ENCODE measurements around the gene PLCL2.
"Not testable (repeated sequence)": the region's sequence is repeated elsewhere in the genome, so short reads cannot be mapped to it uniquely, and the experiment has no call there.

The PLCL2 gene

DNA sequence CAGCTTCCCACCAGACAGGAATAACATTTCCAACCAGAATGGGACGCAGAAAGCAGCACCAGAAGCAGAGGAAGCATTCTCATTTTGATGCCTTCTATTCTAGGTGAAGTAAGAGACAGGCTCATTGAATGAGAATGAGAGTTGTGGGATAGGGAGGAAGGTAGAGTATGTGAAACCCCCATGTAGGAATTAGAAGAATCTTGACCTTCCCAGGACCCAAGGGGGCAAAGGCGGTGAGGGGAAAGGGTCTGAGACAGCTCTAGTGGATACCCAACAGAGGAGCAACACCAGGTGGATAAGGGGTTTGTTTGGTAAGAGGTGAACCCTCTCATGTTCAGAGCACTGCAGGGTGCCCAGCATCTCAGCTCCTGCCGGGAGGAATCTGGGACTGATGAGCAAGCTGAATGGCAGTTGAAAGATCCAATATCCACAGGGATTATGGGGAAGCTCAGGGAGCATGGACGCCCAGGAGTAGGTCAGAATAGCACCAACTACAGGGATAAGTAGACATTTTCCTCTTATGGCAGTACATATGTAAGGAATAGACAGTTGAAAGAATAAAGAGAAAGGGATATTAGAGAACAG lies 77.0 kb downstream of the PLCL2 start:
- DNase-seq (ENCODE audit: low spot score) = no peak

DNA sequence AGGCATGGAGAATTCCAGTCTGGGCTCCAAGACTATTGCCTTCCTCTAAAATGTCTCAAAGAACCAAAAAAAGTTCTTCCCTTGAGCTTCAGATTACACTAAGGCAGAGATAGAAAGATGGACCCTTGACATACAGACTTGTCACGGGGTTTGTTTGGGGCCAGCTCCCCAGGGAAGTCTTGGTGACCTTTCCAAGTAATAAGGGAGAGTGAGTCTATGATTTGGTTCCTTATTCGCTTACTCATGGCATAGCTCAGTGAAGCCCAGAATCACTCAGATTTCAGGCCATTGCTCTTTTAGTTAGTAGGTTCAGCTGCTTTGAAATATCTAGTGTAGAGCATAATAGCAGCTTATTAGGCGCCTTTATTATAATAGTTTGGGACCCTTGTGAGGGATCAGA lies 90.3 kb downstream of the PLCL2 start:
- DNase-seq (ENCODE audit: low spot score) = no peak

DNA sequence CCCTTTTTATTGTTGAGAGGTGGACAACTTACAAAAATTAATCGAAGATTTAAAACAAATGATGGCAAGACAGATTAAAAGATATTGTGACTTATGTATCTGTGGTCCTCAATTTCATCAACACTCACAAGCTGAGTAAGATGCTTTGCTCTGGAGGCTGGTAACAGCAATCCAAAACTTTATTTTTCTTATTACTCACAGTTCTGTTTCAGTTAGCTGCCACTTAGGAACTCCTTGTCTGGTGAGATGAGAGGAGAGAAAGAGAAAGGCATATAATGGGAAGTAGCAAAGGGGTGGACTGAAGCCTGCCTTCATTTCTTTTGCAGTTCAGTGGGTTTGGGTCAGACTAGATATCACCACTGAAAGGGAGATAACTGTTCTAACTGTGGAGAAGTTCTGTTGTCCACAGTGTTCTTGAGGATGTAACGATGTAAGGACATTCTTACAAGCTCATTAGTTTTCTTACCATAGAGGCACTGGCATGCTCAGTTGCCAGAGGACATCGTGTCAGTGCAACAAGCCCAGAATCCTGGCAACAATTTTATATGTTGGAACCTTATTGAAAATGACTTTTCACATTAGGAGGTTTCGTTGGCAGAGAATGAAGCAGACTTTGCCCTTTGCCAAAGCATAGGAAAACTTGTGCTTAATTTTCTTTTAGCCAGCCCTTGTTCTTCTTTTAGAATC lies 93.6 kb downstream of the PLCL2 start:
- peak; percentile 17 for DNase-seq (ENCODE audit: low spot score)

DNA sequence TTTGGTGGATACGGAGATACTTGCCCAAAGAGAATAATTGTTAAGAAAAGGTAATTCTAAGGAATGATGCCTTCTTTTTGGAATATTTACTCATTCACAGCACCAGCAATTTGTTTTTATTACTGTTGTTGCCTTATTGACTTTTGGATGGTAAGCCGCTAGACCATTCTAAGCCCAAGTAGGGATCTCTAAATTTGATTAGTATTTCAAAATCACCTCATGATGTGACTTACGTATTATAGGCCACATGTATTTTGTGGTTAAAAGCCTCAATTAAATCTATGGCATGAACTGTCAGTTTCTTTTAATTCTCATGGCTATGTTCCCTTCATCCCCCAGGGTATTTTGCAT lies 94.1 kb downstream of the PLCL2 start:
- DNase-seq (ENCODE audit: low spot score) = no peak

DNA sequence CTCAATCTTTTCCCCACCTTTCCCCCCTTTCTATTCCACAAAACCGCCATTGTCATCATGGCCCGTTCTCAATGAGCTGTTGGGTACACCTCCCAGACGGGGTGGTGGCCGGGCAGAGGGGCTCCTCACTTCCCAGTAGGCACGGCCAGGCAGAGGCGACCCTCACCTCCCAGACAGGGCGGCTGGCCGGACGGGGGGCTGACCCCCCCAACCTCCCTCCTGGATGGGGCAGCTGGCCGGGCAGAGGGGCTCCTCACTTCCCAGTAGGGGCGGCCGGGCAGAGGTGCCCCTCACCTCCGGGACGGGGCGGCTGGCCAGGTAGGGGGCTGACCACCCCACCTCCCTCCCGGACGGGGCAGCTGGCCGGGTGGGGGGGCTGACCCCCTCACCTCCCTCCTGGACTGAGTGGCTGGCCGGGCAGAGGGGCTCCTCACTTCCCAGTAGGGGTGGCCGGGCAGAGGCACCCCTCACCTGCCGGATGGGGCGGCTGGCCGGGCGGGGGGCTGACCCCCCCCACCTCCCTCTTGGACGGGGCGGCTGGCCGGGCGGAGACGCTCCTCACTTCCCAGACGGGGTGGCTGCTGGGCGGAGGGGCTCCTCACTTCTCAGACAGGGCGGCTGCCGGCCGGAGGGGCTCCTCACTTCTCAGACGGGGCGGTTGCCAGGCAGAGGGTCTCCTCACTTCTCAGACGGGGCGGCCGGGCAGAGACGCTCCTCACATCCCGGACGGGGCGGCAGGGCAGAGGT lies 95.2 kb downstream of the PLCL2 start:
- not testable (repeated sequence) for DNase-seq (ENCODE audit: low spot score)

DNA sequence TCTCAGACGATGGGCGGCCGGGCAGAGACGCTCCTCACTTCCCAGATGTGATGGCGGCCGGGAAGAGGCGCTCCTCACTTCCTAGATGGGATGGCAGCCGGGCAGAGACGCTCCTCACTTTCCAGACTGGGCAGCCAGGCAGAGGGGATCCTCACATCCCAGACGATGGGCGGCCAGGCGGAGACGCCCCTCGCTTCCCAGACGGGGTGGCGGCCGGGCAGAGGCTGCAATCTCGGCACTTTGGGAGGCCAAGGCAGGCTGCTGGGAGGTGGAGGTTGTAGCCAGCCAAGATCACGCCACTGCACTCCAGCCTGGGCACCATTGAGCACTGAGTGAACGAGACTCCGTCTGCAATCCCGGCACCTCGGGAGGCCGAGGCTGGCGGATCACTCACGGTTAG lies 95.8 kb downstream of the PLCL2 start:
- not testable (repeated sequence) for DNase-seq (ENCODE audit: low spot score)

DNA sequence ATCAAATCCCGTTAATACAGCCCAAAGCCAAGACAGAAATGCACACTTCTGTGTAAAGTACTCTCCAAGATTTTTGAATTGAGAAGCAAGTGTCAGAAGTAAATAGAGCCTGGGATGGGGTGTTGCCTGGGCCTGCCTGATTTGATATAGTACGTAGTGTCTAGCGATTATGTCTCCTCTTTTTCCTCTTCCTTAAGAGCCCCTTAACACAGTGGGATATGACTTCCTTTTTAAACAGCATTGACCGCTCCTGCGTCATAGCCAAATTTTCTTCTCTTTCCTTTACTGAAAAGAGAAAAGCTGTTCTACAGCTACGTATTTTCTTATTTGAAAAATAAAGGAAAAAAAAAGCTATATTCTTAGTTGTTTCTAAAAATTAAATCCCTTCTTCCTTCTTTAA lies 97.7 kb downstream of the PLCL2 start:
- DNase-seq (ENCODE audit: low spot score) = no peak

DNA sequence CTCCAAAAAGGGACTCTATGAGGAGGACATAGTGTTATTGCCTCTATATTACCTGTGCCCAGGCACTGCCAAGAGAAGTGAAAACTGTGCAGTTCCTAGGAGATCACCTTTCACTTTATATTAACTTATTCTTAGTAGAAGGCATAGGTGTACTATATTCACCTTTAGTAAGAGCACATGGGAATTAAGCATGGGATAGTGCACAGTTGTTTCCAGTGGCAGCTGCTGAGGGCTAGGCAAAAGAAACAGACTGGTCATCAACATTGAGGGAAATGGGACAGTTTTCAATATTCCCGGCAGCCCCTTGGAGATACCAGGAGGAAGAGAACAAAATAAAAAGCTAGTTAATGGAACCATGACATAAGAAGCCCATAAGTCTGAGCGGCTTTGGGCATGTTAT lies 100.9 kb downstream of the PLCL2 start:
- DNase-seq (ENCODE audit: low spot score) = no peak

DNA sequence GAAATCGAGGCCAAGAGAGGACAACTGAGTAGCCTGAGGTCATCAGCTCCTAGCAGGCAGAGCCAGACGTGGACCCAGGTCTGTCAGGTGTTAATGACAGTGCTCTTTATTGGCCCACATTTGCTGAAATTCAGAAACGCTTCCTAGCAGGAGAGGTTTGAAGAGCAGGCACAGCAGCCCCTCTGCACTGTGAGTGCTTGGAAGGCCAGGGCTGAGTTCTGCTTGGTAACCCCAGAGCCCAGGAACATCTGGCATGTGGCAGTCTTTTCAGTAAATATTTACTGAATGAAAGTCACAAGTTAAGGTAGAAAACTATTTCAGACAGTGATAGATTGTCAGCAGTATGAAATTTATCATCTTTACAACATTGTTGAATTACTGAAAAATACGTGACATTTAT lies 102.4 kb downstream of the PLCL2 start:
- no peak for DNase-seq (ENCODE audit: low spot score)

DNA sequence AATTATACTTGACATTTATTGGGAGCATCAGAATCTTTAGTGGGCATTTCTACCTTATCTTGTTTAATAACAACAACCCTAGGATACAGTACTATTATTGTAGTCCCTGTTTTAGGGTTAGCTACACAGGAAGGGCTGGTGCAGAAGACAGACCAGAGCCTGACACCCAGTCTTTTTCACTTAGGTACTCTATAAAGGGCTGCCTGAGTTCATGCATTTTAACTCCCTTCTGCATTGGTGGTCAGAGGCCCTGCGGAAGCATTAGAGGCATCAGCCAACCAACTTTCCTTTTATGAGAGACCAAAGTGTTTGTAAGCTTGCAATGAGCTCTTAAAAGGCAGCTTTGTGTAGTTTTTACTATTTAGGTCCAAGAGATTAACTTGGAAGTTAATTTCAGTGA lies 105.4 kb downstream of the PLCL2 start:
- DNase-seq (ENCODE audit: low spot score) = no peak

DNA sequence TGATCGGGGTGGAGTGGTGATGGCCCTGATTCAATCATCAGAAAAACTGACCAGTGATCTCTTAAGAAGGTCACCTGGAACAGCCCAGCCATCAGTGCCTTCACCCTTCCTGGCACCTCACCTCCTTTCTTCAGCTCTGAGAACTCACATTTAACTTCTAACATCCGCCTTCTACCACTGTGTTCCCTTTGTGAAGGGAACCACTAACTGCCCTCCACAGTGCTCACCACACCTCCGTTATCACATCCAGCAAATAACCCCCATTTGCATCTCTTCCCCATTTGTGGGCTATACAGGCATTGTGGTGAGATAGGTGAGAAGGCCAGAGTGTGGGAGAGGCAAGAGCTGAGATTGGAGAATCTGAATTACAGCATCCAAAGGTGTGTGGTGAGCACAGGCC lies 107.4 kb downstream of the PLCL2 start:
- no peak for DNase-seq (ENCODE audit: low spot score)

DNA sequence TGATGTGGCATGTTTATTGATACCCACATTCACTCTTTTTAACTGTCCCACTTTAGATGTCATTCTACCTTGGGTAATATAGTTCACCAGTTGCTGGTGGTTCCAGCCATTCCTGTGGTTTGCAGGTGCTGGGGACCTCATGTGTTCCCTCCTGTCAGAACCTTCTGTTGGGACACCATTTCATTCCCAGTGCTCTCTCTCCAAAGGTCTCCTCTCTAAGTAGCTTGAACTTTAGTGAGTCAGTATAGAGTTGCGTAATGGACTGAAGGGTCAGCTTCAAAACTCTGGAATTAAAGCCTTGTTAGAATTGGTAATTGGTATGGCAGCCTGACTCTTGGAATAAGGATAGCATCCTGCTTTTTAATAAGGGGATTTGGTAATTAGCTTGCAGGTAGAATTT lies 108.5 kb downstream of the PLCL2 start:
- DNase-seq (ENCODE audit: low spot score) = peak; percentile 53

DNA sequence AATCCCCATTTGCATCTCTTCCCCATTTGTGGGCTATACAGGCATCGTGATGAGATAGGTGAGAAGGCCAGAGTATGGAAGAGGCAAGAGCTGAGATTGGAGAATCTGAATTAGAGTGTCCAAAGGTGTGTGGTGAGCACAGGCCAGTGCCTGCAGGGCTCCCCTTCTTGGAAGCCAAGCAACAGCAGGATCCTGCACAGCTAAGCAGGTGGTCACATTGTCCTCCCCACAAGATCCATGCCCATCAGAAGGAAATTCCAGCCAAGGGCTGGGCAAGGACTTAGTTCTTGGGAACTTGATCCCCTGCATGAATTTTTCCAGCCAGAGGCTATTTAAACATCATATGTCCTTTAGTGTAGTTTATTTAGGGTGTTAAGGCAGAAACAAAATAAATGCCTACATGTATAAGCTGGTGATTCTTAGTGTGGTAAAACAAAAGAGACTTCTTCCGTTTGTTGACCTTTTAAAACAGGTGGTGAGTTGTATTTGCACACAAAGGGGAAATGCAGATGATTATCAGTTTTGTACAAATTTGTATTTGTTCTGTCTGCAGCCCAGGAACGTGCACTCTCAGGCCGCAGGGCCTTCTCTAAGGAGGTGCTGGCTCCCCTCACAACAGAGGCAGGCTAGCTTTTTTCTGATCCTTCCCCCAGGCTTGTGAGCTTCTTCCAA lies 110.2 kb downstream of the PLCL2 start:
- DNase-seq (ENCODE audit: low spot score) = no peak

DNA sequence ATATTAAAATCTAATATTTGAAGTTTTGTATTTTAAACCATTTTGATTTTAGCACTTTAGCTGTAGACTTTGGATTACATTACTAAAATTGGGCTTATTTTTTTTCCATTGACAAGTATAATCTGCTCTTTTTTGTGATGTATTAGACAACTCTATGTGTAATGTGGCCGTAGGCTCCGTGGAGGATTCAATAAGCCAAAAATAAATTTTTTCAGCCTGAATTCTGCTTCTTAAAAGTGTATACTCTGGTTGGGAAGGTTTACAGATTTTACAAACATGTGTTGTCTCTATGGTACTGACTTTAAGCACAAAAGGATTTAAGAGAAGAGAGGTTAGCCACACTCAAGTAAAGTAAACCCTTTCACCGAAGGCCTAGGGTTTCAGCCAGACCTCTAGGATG lies 110.8 kb downstream of the PLCL2 start:
- no peak for DNase-seq (ENCODE audit: low spot score)

DNA sequence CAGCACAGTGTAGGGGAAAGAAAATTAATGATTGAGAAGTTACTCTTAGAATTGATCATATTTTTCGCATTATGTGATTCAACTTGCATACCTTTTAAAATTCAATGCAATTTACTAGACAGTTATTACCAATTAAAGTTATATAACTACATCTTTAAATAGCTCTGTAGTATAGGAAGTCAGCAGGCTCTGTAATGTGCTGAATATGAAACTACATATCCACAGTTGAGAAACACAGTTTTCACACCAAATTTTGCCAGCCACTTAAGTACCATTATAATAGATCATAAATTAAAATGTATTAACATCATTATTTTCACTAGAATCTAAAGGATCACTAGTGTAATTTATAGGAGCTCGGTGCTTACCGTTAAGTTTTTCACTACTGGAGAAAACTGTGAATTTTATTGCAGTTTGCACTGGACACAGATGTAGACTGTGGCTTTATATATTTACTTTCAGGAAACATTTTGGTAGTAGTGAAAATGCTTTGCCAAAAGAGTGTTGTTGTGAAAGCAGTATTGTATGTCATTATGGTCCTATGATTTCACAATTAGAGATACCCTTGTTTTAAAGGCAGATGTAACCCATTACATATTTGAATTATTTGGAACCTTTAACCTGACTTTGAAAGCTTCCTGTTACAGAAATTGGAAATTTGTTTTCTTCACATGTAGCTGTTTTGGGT lies 113.6 kb downstream of the PLCL2 start:
- no peak for DNase-seq (ENCODE audit: low spot score)

DNA sequence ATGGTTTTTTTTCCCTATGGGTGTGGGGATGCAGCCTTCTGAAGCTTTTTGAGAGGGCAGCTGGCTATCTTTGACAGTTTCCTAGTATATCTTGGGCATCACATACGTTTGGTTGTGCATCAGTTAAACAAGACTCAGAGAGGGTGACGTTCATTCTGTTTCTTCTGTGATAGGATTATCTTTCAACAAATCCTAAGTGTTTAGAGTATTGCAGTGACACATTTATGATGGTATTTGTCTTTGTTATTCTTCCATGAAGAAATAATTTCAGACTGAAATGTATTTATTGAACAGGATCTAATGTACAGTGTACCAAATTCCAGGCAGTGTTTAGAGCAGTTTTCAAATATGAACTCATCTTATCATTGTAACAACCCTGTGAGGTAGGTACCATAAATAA lies 114.4 kb downstream of the PLCL2 start:
- DNase-seq (ENCODE audit: low spot score) = no peak

DNA sequence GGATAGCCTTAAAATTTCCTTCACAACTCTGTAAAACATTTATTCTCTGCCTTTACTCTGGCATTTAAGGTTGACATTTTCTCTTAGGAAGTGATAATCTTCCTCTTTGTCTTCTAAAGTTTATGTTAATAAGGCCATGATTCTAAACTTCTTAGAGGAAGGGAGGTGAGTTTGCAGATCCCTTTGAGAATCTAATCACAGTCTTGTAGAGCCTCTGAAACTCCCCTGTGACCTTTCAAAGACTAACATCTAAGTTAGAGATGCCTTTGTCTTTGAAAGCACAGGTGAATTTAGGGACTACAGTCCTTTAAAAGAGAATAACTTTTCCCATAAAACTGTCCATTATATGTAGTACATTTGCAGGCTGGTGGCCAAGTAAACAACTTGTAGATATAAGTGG lies 115.1 kb downstream of the PLCL2 start:
- DNase-seq (ENCODE audit: low spot score) = no peak

DNA sequence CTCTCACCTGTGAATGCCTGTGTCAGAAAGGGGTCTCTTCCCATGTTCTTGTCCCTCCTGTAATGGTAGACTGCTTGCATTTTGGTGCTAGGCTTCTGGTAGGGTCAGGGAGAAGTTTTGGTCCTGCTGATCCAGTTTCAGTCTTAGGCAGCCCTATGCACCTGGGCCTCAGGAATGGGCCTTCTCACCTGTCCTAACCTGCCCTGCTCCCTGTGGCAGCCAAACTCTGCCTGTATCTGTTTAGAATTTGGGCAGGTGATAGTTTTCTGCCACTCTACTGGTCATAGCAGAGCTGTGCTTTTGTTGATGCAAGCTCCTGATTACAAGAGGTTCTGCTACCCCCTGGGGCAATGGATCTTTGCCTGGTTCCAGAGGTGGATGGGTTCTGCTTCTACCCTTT lies 118.7 kb downstream of the PLCL2 start:
- no peak for DNase-seq (ENCODE audit: low spot score)

DNA sequence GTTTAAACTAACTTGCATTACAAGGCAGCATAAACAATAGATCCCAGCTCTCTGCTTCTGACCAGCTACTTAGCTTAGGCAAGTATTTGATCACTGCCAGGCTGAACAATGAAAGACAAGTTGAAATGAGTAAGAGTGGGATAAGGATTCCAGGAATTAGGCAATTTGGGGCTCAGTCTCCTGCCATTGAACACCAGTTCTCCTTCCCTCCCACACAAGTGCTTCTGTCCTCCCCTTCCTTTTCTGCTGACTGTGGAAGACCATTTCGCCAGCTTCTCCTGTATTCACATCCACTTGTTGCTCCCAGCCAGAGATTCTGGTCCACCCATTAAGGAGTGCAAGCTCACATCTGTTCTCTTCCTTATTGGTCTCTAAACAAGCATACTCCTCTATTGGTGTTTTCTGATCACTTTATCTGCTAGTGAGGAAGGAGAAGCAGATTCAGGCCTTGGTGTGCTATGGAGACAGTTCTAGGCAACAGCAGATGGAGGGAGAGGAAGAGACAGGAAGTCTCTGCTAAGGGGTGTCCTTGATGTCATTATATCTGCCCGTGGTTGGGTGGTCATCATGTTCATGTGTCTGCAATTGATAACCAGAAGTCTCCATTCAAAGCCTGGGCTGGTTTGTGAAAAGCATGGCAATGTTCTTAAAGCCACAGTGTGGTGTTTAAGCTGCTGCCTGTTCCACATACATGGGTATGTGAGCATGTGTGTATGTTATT lies 121.5 kb downstream of the PLCL2 start:
- no peak for DNase-seq (ENCODE audit: low spot score)

DNA sequence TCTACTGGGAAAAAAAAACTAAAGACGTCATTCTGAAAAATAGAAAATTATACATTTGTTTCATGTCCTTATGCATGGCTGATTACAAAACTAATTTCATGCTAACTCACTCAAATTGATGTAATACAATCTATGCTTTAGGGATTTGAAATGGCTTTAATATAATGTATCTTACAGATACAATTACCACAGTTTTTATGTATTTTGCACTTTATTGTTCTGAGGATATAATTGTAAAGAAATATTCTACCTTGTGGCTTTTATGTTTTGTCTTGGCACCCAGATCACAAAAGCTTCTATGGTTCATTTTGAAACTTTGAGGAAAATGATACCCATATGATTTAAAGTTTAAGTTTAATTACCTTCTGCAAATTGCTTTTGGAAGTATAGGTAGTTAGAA lies 122.5 kb downstream of the PLCL2 start:
- no peak for DNase-seq (ENCODE audit: low spot score)

DNA sequence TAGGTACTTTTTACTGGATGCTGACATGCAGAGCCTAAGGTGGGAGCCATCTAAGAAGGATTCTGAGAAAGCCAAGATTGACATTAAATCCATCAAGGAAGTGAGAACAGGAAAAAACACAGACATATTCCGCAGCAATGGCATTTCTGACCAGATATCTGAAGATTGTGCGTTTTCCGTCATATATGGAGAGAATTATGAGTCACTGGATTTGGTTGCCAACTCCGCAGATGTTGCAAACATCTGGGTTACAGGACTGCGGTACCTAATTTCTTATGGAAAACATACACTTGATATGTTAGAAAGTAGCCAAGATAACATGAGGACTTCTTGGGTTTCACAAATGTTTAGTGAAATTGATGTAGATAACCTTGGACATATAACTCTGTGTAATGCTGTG lies 125.1 kb downstream of the PLCL2 start:
- no peak for DNase-seq (ENCODE audit: low spot score)
